ENCODE measurements around the gene PIAS1.

DNA sequence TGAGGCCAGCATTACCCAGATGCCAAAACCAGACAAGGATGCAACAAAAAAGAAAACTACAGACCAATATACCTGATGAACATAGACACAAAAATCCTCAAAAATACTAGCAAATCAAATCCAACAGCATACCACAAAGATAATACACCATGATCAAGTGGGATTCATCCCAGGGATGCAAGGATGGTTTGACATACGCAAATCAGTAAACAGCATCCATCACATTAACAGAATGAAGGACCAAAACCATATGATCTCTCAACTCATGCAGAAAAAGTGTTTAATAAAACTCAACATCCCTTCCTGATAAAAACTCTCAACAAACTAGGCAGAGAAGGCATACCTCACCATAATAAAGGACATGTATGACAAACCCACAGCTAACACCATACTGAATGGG, 14.0 kb upstream of the PIAS1 start:
- TF ChIP-seq, protein P1, sequence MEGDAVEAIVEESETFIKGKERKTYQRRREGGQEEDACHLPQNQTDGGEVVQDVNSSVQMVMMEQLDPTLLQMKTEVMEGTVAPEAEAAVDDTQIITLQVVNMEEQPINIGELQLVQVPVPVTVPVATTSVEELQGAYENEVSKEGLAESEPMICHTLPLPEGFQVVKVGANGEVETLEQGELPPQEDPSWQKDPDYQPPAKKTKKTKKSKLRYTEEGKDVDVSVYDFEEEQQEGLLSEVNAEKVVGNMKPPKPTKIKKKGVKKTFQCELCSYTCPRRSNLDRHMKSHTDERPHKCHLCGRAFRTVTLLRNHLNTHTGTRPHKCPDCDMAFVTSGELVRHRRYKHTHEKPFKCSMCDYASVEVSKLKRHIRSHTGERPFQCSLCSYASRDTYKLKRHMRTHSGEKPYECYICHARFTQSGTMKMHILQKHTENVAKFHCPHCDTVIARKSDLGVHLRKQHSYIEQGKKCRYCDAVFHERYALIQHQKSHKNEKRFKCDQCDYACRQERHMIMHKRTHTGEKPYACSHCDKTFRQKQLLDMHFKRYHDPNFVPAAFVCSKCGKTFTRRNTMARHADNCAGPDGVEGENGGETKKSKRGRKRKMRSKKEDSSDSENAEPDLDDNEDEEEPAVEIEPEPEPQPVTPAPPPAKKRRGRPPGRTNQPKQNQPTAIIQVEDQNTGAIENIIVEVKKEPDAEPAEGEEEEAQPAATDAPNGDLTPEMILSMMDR (IDR thresholded peaks at IDR 0.05), result no peak
- TF ChIP-seq POLR2A (IDR thresholded peaks at IDR 0.05), result no peak
